Fibroblast of lung (primary cell): Measurements from ENCODE around the gene TLE1. TPM values are rescaled to one million over a fixed set of nuclear protein-coding genes. Genes with fewer than 3 reads are reported as not detected.

ENCODE experiments used
- DNase-seq, 2 donors: peaks; one replicate each; pipeline versions ENCODE4 v3.0.0 to v3.0.0-alpha.2; 2010; ENCODE audit warnings: low read depth in 2 of 2
- H2AFZ ChIP-seq: 2 replicates; pipeline ENCODE4 v1.5.1; 2012; ENCODE audit warnings: low read length, control low read depth, inconsistent platforms
- H3K27ac ChIP-seq: 2 replicates; pipeline ENCODE4 v1.5.1; 2011; ENCODE audit warnings: low read length, control low read depth; ENCODE audit not compliant: insufficient read depth
- H3K27me3 ChIP-seq: 2 replicates; pipeline ENCODE4 v1.5.1; 2011; ENCODE audit warnings: mild to moderate bottlenecking, low read length; ENCODE audit not compliant: control insufficient read depth, insufficient read depth
- H3K36me3 ChIP-seq: 2 replicates; pipeline ENCODE4 v1.5.1; 2011; ENCODE audit warnings: low read length; ENCODE audit not compliant: control insufficient read depth, insufficient read depth
- H3K4me1 ChIP-seq: 2 replicates; pipeline ENCODE4 v1.5.1; 2011; ENCODE audit warnings: low read length; ENCODE audit not compliant: control insufficient read depth, insufficient read depth; ENCODE audit errors: extremely low read depth
- H3K4me2 ChIP-seq: 2 replicates; pipeline ENCODE4 v1.5.1; 2011; ENCODE audit warnings: low read length, control low read depth; ENCODE audit not compliant: insufficient read depth; ENCODE audit errors: extremely low read depth
- H3K4me3 ChIP-seq, 4 experiments: fragments of 200-600 bp in 1 of 4; sonication (generic) in 1 of 4; replicated peaks in 1 of 4; 2 replicates each; pipeline ENCODE4 v1.5.1; 2011 to 2016; ENCODE audit warnings: low read length in 4 of 4, low read depth in 3 of 4, mild to moderate bottlenecking in 3 of 4, control low read depth in 2 of 4, inconsistent platforms in 1 of 4, mixed read lengths in 1 of 4; ENCODE audit not compliant: insufficient read depth in 1 of 4; ENCODE audit errors: control extremely low read depth in 1 of 4
- H3K79me2 ChIP-seq: 2 replicates; pipeline ENCODE4 v1.5.1; 2012; ENCODE audit warnings: mild to moderate bottlenecking, low read length, inconsistent platforms; ENCODE audit not compliant: control insufficient read depth, insufficient read depth
- H3K9ac ChIP-seq: 2 replicates; pipeline ENCODE4 v1.5.1; 2011; ENCODE audit warnings: mild to moderate bottlenecking, low read length, control low read depth; ENCODE audit not compliant: insufficient read depth
- H3K9me3 ChIP-seq: 2 replicates; pipeline ENCODE4 v1.5.1; 2012; ENCODE audit warnings: low read depth, low read length; ENCODE audit not compliant: control insufficient read depth, insufficient read depth
- H4K20me1 ChIP-seq: 2 replicates; pipeline ENCODE4 v1.5.1; 2011; ENCODE audit warnings: low read length; ENCODE audit not compliant: control insufficient read depth, insufficient read depth; ENCODE audit errors: extremely low read depth
- CTCF ChIP-seq, 2 donors: IDR thresholded peaks in 1 of 2; conservative IDR thresholded peaks in 1 of 2; 1 replicate in 1 of 2; 2 replicates in 1 of 2; pipeline ENCODE4 v1.5.1; 2011 to 2012; ENCODE audit warnings: low read length in 2 of 2, control low read depth in 1 of 2, inconsistent platforms in 1 of 2, low read depth in 1 of 2, mild to moderate bottlenecking in 1 of 2
- EZH2 ChIP-seq: IDR thresholded peaks from 2 replicates; pipeline ENCODE4 v1.5.1; 2012; ENCODE audit warnings: low read length, control low read depth, mild to moderate bottlenecking; ENCODE audit errors: missing control alignments
- polyA plus RNA-seq, 2 donors: library from polyadenylated mRNA; depleted of rRNA in 1 of 2; stranded (reverse) in 1 of 2; unstranded in 1 of 2; fragments of >200 nt; gene quantifications; 2 replicates each; pipeline ENCODE4 v1.2.1, GENCODE V29; 2011 to 2012; ENCODE audit warnings: missing spikeins in 1 of 2
- total RNA-seq: library from RNA; depleted of rRNA; stranded (reverse); fragments of >200 nt; gene quantifications from 2 replicates; pipeline ENCODE4 v1.2.1, GENCODE V29; 2014

The TLE1 gene
- total and polyA plus RNA-seq, 2 donors (not counting 1 experiment from before 2014, with no cell fraction given): 29.3 to 29.7 TPM

- H3K9me3 ChIP-seq: no peaks in the 10 kb centered on the region
- no peak for TF ChIP-seq EZH2
- TF ChIP-seq CTCF (conservative IDR thresholded peaks at IDR 0.05 in 1 of 2, IDR thresholded peaks at IDR 0.05 in 1 of 2; ENCODE audit: low read depth in 1 of 2, low read length in 2 of 2): no peak
These were observed 31.2 kb upstream of the TLE1 start for GRCh38 chr9:81720450-81721086.

GRCh38 chr9:81719972-81720371 lies 30.6 kb upstream of the TLE1 start:
- Histone ChIP-seq H3K36me3 (no peaks in the 10 kb centered on the region), H3K9me3 (no peaks in the 10 kb centered on the region), H3K79me2 (no peaks in the 10 kb centered on the region), H3K4me1 (no peaks in the 10 kb centered on the region), H2AFZ (no peak overlapping the region), H3K9ac (no peak overlapping the region), H3K4me2 (no peak overlapping the region), H3K27me3 (no peaks in the 10 kb centered on the region), H3K27ac (no peak overlapping the region), H4K20me1 (no peaks in the 10 kb centered on the region), H3K4me3 (no peak overlapping the region)
- TF ChIP-seq CTCF (conservative IDR thresholded peaks at IDR 0.05 in 1 of 2, IDR thresholded peaks at IDR 0.05 in 1 of 2; ENCODE audit: low read depth in 1 of 2, low read length in 2 of 2) (no peak), EZH2 (no peak)
- DNase-seq: no peak

More at GRCh38 chr9:81720450-81721086, 31.2 kb upstream of the TLE1 start:
- Histone ChIP-seq H3K4me1 (no peaks in the 10 kb centered on the region), H2AFZ (no peak overlapping the region), H3K27me3 (no peaks in the 10 kb centered on the region), H3K4me2 (no peak overlapping the region), H3K79me2 (no peaks in the 10 kb centered on the region), H3K27ac (no peak overlapping the region), H3K9ac (no peak overlapping the region), H3K36me3 (no peaks in the 10 kb centered on the region), H4K20me1 (no peaks in the 10 kb centered on the region), H3K4me3 (no peak overlapping the region)
- peak in 1 of 2 donors; percentile 7 for DNase-seq

- Histone ChIP-seq H3K4me2 (no peak overlapping the region), H3K27ac (no peak overlapping the region), H3K4me3 (no peak overlapping the region), H3K9ac (no peak overlapping the region), H4K20me1 (no peaks in the 10 kb centered on the region), H3K79me2 (no peaks in the 10 kb centered on the region), H3K27me3 (no peaks in the 10 kb centered on the region), H2AFZ (no peak overlapping the region), H3K4me1 (no peaks in the 10 kb centered on the region), H3K9me3 (no peaks in the 10 kb centered on the region), H3K36me3 (no peaks in the 10 kb centered on the region)
- TF ChIP-seq CTCF (conservative IDR thresholded peaks at IDR 0.05 in 1 of 2, IDR thresholded peaks at IDR 0.05 in 1 of 2; ENCODE audit: low read depth in 1 of 2, low read length in 2 of 2) (no peak), EZH2 (no peak)
- DNase-seq: no peak
These were observed 28.9 kb upstream of the TLE1 start for GRCh38 chr9:81718244-81718643.
